GM12801 (cell line): ENCODE data around the gene ARHGDIA.

Experiments used
- CTCF ChIP-seq: IDR thresholded peaks from one replicate; pipeline ENCODE4 v1.5.1; 2011; ENCODE audit warnings: control low read depth; ENCODE audit not compliant: insufficient read length; ENCODE audit errors: extremely low read depth

The ARHGDIA gene

GRCh38 chr17:81913394-81914102 is 42.4 kb upstream of the ARHGDIA start:
- no peak for TF ChIP-seq CTCF

GRCh38 chr17:81912441-81913309 is 41.5 kb upstream of the ARHGDIA start:
- TF ChIP-seq CTCF = no peak

GRCh38 chr17:81911969-81912368 is 40.8 kb upstream of the ARHGDIA start:
- TF ChIP-seq CTCF = no peak

- no peak for TF ChIP-seq CTCF
Measured at GRCh38 chr17:81911277-81911961, 40.3 kb upstream of the ARHGDIA start, which contains the start of gene PCYT2. Gene PCYT2 (minus strand): TSS chr17:81911399. CDS start chr17:81911355, 44 bp downstream.

GRCh38 chr17:81910840-81911276 is 39.7 kb upstream of the ARHGDIA start:
- no peak for TF ChIP-seq CTCF

- no peak for TF ChIP-seq CTCF
Measured at GRCh38 chr17:81909966-81910839, 39.1 kb upstream of the ARHGDIA start.
